NCI-H2227 treated with DMSO at 0.1 percent for 48 hours (cell line): ENCODE data around the gene ZCCHC7.
A peak's percentile ranks its signal among the peaks of the same experiment; 100 is the strongest.
"Not testable (repeated sequence)": the region's sequence is repeated elsewhere in the genome, so short reads cannot be mapped to it uniquely, and the experiment has no call there.

ENCODE experiments used
- DNase-seq: peaks from one replicate; lab custom pipeline; 2025; lab: John Stamatoyannopoulos, UW

The ZCCHC7 gene

GRCh38 chr9:37119907-37120842 is at the start of gene ZCCHC7:
Gene ZCCHC7 (plus strand): TSS chr9:37120574.
- peak; percentile 91 for DNase-seq

GRCh38 chr9:37074790-37075189 is 45.6 kb upstream of the ZCCHC7 start:
- not testable (repeated sequence) for DNase-seq

GRCh38 chr9:37079370-37080164 is 40.8 kb upstream of the ZCCHC7 start:
- DNase-seq: peak; percentile 97

- not testable (repeated sequence) for DNase-seq
These were observed 40.2 kb upstream of the ZCCHC7 start for GRCh38 chr9:37080165-37080628.

GRCh38 chr9:37081507-37081906 is 38.9 kb upstream of the ZCCHC7 start:
- not testable (repeated sequence) for DNase-seq

GRCh38 chr9:37082214-37082765 is 38.1 kb upstream of the ZCCHC7 start:
- no peak for DNase-seq

- DNase-seq: no peak
These were observed 36.7 kb upstream of the ZCCHC7 start for GRCh38 chr9:37083654-37084053.

- DNase-seq: no peak
These were observed 35.1 kb upstream of the ZCCHC7 start for GRCh38 chr9:37085233-37085632.

GRCh38 chr9:37092714-37093295 is 27.6 kb upstream of the ZCCHC7 start:
- DNase-seq: not testable (repeated sequence)

- DNase-seq: no peak
These were observed 25.6 kb upstream of the ZCCHC7 start for GRCh38 chr9:37094751-37095150.

- no peak for DNase-seq
These were observed 23.7 kb upstream of the ZCCHC7 start for GRCh38 chr9:37096628-37097027.

- DNase-seq: no peak
These were observed 23.1 kb upstream of the ZCCHC7 start for GRCh38 chr9:37097294-37097693.

GRCh38 chr9:37100327-37100726 is 20.0 kb upstream of the ZCCHC7 start:
- DNase-seq: no peak

- no peak for DNase-seq
These were observed 19.6 kb upstream of the ZCCHC7 start for GRCh38 chr9:37100741-37101140.

GRCh38 chr9:37102486-37102885 is 17.9 kb upstream of the ZCCHC7 start:
- no peak for DNase-seq

- DNase-seq: no peak
These were observed 16.0 kb upstream of the ZCCHC7 start for GRCh38 chr9:37104183-37104889.

GRCh38 chr9:37105234-37105633 is 15.1 kb upstream of the ZCCHC7 start:
- DNase-seq: no peak

GRCh38 chr9:37107701-37108100 is 12.7 kb upstream of the ZCCHC7 start:
- no peak for DNase-seq

GRCh38 chr9:37114442-37114841 is 5.9 kb upstream of the ZCCHC7 start:
- not testable (repeated sequence) for DNase-seq

GRCh38 chr9:37117956-37118355 is 2.4 kb upstream of the ZCCHC7 start:
- no peak for DNase-seq

- no peak for DNase-seq
These were observed 1.0 kb upstream of the ZCCHC7 start for GRCh38 chr9:37119360-37119759.
